HEK293 (cell line): ENCODE measurements around the gene CHID1.
A peak's percentile ranks its signal among the peaks of the same experiment; 100 is the strongest.

ENCODE experiments used
- CTCF ChIA-PET: fragments of 350-600 bp; formaldehyde crosslinking; extraction: SDS; loops from one replicate; lab custom pipeline; 2021; ENCODE audit warnings: antibody characterized with exemption; lab: Yijun Ruan, JAX
- POLR2A ChIA-PET: fragments of 300-600 bp; formaldehyde crosslinking; extraction: SDS; loops from one replicate; lab custom pipeline; 2020; ENCODE audit warnings: antibody characterized with exemption, inconsistent platforms; lab: Yijun Ruan, JAX
- H3K27ac ChIP-seq: fragments of 200-500 bp; sonication (Bioruptor generic); 2 replicates; pipeline ENCODE4 v1.5.1; 2014; ENCODE audit warnings: low read depth, low read length, control low read depth, inconsistent platforms; ENCODE audit errors: extremely low read depth
- H3K36me3 ChIP-seq, 2 experiments: fragments of 200-500 bp in 1 of 2; sonication (Bioruptor generic) in 1 of 2; 1 replicate in 1 of 2; 2 replicates in 1 of 2; pipeline ENCODE4 v1.5.1; 2014 to 2017; ENCODE audit warnings: inconsistent platforms in 2 of 2, low read length in 2 of 2; ENCODE audit not compliant: control insufficient read depth in 2 of 2, insufficient read depth in 1 of 2
- H3K4me1 ChIP-seq: fragments of 200-500 bp; sonication (Bioruptor generic); 2 replicates; pipeline ENCODE4 v1.5.1; 2014; ENCODE audit warnings: mild to moderate bottlenecking, low read length, inconsistent platforms; ENCODE audit not compliant: control insufficient read depth, insufficient read depth
- H3K4me3 ChIP-seq: 2 replicates; pipeline ENCODE4 v1.5.1; 2011; ENCODE audit warnings: low read depth, mild to moderate bottlenecking, control low read depth, low read length, moderate library complexity
- H3K9me3 ChIP-seq: fragments of 200-500 bp; sonication (Bioruptor generic); 2 replicates; pipeline ENCODE4 v1.5.1; 2014; ENCODE audit warnings: low read depth, low read length, inconsistent platforms; ENCODE audit not compliant: control insufficient read depth, insufficient read depth
- HOXA7 ChIP-seq: sonication (generic); formaldehyde crosslinking; IDR thresholded peaks from 2 replicates; pipeline ENCODE4 v1.8.1; 2022; ENCODE audit warnings: missing genetic modification reagents, borderline replicate concordance
- KLF1 ChIP-seq: fragments of 450-650 bp; formaldehyde crosslinking; IDR thresholded peaks from 2 replicates; pipeline ENCODE4 v1.5.1; 2016; ENCODE audit warnings: missing biosample characterization, missing genetic modification characterization
- KLF8 ChIP-seq: fragments of 450-650 bp; formaldehyde crosslinking; IDR thresholded peaks from 2 replicates; pipeline ENCODE4 v1.5.1; 2016; ENCODE audit warnings: missing biosample characterization, missing genetic modification characterization
- MZF1 ChIP-seq: fragments of 450-650 bp; formaldehyde crosslinking; IDR thresholded peaks from 2 replicates; pipeline ENCODE4 v1.5.1; 2017; ENCODE audit warnings: missing biosample characterization, missing genetic modification characterization, borderline replicate concordance
- OSR2 ChIP-seq: fragments of 450-650 bp; formaldehyde crosslinking; IDR thresholded peaks from 2 replicates; pipeline ENCODE4 v1.5.1; 2016; ENCODE audit warnings: missing biosample characterization, missing genetic modification characterization
- SALL2 ChIP-seq: fragments of 450-650 bp; formaldehyde crosslinking; IDR thresholded peaks from 2 replicates; pipeline ENCODE4 v1.5.0; 2017; ENCODE audit warnings: missing biosample characterization, mild to moderate bottlenecking, missing genetic modification characterization, borderline replicate concordance
- ZBTB10 ChIP-seq: fragments of 450-650 bp; formaldehyde crosslinking; IDR thresholded peaks from 2 replicates; pipeline ENCODE4 v1.5.1; 2016; ENCODE audit warnings: missing biosample characterization, missing genetic modification characterization
- ZBTB26 ChIP-seq: fragments of 450-650 bp; formaldehyde crosslinking; optimal IDR thresholded peaks from 2 replicates; pipeline ENCODE3; 2016; ENCODE audit warnings: missing biosample characterization, mild to moderate bottlenecking, missing genetic modification characterization
- ZFP69B ChIP-seq: fragments of 450-650 bp; formaldehyde crosslinking; IDR thresholded peaks from 2 replicates; pipeline ENCODE4 v1.5.1; 2016; ENCODE audit warnings: missing biosample characterization, missing genetic modification characterization
- ZNF138 ChIP-seq: fragments of 450-650 bp; formaldehyde crosslinking; IDR thresholded peaks from 2 replicates; pipeline ENCODE4 v1.5.1; 2016; ENCODE audit warnings: missing biosample characterization, missing genetic modification characterization, borderline replicate concordance
- ZNF335 ChIP-seq: fragments of 450-650 bp; formaldehyde crosslinking; conservative IDR thresholded peaks from 2 replicates; pipeline ENCODE4 v1.5.1; 2016; ENCODE audit warnings: missing biosample characterization, missing genetic modification characterization
- ZNF366 ChIP-seq: fragments of 450-650 bp; formaldehyde crosslinking; conservative IDR thresholded peaks from 2 replicates; pipeline ENCODE4 v1.5.1; 2016; ENCODE audit warnings: missing biosample characterization, missing genetic modification characterization
- ZNF37A ChIP-seq: fragments of 450-650 bp; IDR thresholded peaks from 2 replicates; pipeline ENCODE4 v1.5.1; 2018; ENCODE audit warnings: missing biosample characterization, missing genetic modification characterization
- ZNF549 ChIP-seq: fragments of 450-650 bp; IDR thresholded peaks from 2 replicates; pipeline ENCODE4 v1.5.1; 2018; ENCODE audit warnings: missing biosample characterization, missing genetic modification characterization, mild to moderate bottlenecking, inconsistent platforms, moderate library complexity
- ZXDB ChIP-seq: fragments of 450-650 bp; formaldehyde crosslinking; IDR thresholded peaks from 2 replicates; pipeline ENCODE4 v1.5.1; 2016; ENCODE audit warnings: missing biosample characterization, missing genetic modification characterization

Gene CHID1

GRCh38 chr11:849951-850774, 60.4 kb downstream of the CHID1 start:
- H3K36me3 ChIP-seq, result no peaks in the 10 kb centered on the region
- TF ChIP-seq SALL2 (tag by site-specific recombination) (no peak), OSR2 (no peak), ZNF366 (tag by site-specific recombination) (no peak), KLF1 (tag by site-specific recombination) (peak; percentile 34; the same call in 1 of the 2 replicates), ZNF138 (tag by site-specific recombination) (no peak), MZF1 (tag by site-specific recombination) (no peak)
- TF ChIP-seq, all 188 proteins: peak for 1
- H3K9me3 ChIP-seq, result no peaks in the 10 kb centered on the region
- 0 out of 2 replicates have a peak, but pooled peaks cover 2% of the 10 kb centered on the region for H3K4me1 ChIP-seq
- peak overlapping the region; percentile 34 for H3K4me3 ChIP-seq
- H3K27ac ChIP-seq, result no peak overlapping the region
- ChIA-PET CTCF (no interaction called here), POLR2A (no interaction called here)

- no peaks in the 10 kb centered on the region for H3K9me3 ChIP-seq
- peak overlapping the region; percentile 34 for H3K4me3 ChIP-seq
- no peaks in the 10 kb centered on the region for H3K36me3 ChIP-seq
- TF ChIP-seq ZNF37A (tag by site-specific recombination) (no peak), ZBTB26 (peak; percentile 25), HOXA7 (no peak), KLF8 (tag by site-specific recombination) (0 out of 2 replicates have a peak, but pooled peaks have one; percentile 18), ZFP69B (tag by site-specific recombination) (0 out of 2 replicates have a peak, but pooled peaks have one; percentile 12), ZBTB10 (0 out of 2 replicates have a peak, but pooled peaks have one; percentile 30), ZNF335 (tag by site-specific recombination) (peak; percentile 54), ZNF549 (tag by site-specific recombination) (no peak), ZXDB (tag by site-specific recombination) (0 out of 2 replicates have a peak, but pooled peaks have one; percentile 14)
- no peak overlapping the region for H3K27ac ChIP-seq
- POLR2A ChIA-PET, result interaction anchor here (1.1 kb wide), 1 partner anchor 46 kb away, joined by 3 read pairs; no protein-coding TSS in a partner anchor
- CTCF ChIA-PET, result interaction anchor here (0.7 to 1.8 kb wide), 7 partner anchors 8 to 202 kb away, joined by 3 to 10 read pairs (median 3); no protein-coding TSS in a partner anchor
- H3K4me1 ChIP-seq, result 0 out of 2 replicates have a peak, but pooled peaks cover 6% of the 10 kb centered on the region
Measured at GRCh38 chr11:849104-849824, 61.3 kb downstream of the CHID1 start.
